Lung (tissue), 12 donors: Measurements from ENCODE around the gene ZNF750. TPM values are rescaled to one million over a fixed set of nuclear protein-coding genes. Genes with fewer than 3 reads are reported as not detected.
A peak's percentile ranks its signal among the peaks of the same experiment; 100 is the strongest.

Source experiments
- ATAC-seq: fragments of 200-7000 bp; cut with Tn5 transposase; one replicate; pipeline ENCODE4 v1.9.1; 2020; ENCODE audit warnings: moderate number of reproducible peaks; ENCODE audit not compliant: insufficient read depth, low FRiP score
- DNase-seq, 3 donors: peaks; one replicate each; pipeline ENCODE4 v3.0.0-alpha.2; 2013 to 2017
- H3K27ac ChIP-seq, 2 donors: one replicate each; pipeline ENCODE4 v1.5.1; 2013; ENCODE audit warnings: mild to moderate bottlenecking in 2 of 2, moderate library complexity in 2 of 2, control low read depth in 1 of 2, inconsistent platforms in 1 of 2, low read depth in 1 of 2, low read length in 1 of 2
- H3K27me3 ChIP-seq, 3 donors: one replicate each; pipeline ENCODE4 v1.5.1; 2013; ENCODE audit warnings: low read length in 2 of 3; ENCODE audit not compliant: control insufficient read depth in 3 of 3, insufficient read depth in 3 of 3
- H3K36me3 ChIP-seq, 4 donors: one replicate each; pipeline ENCODE4 v1.5.1; 2013; ENCODE audit warnings: low read length in 4 of 4, mild to moderate bottlenecking in 1 of 4, moderate library complexity in 1 of 4; ENCODE audit not compliant: control insufficient read depth in 4 of 4, insufficient read depth in 4 of 4
- H3K4me1 ChIP-seq, 5 donors: one replicate each; pipeline ENCODE4 v1.5.1; 2013; ENCODE audit warnings: low read length in 5 of 5, mild to moderate bottlenecking in 2 of 5, moderate library complexity in 1 of 5; ENCODE audit not compliant: control insufficient read depth in 5 of 5, insufficient read depth in 5 of 5
- H3K4me3 ChIP-seq: one replicate; pipeline ENCODE4 v1.5.1; 2013; ENCODE audit warnings: mild to moderate bottlenecking, control low read depth, moderate library complexity
- H3K9ac ChIP-seq, 2 donors: one replicate each; pipeline ENCODE4 v1.5.1; 2013; ENCODE audit warnings: low read length in 2 of 2, control low read depth in 1 of 2; ENCODE audit not compliant: insufficient read depth in 1 of 2
- H3K9me3 ChIP-seq, 4 donors: one replicate each; pipeline ENCODE4 v1.5.1; 2013; ENCODE audit warnings: low read length in 3 of 4, mild to moderate bottlenecking in 1 of 4, moderate library complexity in 1 of 4; ENCODE audit not compliant: control insufficient read depth in 4 of 4, insufficient read depth in 3 of 4
- CTCF ChIP-seq: IDR thresholded peaks from 2 replicates; pipeline ENCODE4 v1.5.1; 2012; ENCODE audit warnings: mild to moderate bottlenecking; ENCODE audit errors: control extremely low read depth, extremely low read depth
- WGBS, 2 donors: extraction: QIAGEN DNeasy Blood & Tissue Kit; methylation state at CpG; one replicate each; pipeline ENCODE4 v1.1.7; 2013; 5-methylcytosine and 5-hydroxymethylcytosine counted together
- polyA plus RNA-seq, 2 donors: library from polyadenylated mRNA; stranded (reverse); fragments of 200-250 nt; gene quantifications; one replicate each; pipeline ENCODE4 v1.2.1, GENCODE V29; 2013
- total RNA-seq, 2 donors: library from RNA; depleted of rRNA in 1 of 2; stranded (reverse); fragments of >200 nt in 1 of 2; gene quantifications; one replicate each; pipeline ENCODE4 v1.2.1, GENCODE V29; 2014 to 2021
- donor health status: control.
- donor health status: control.
- donor health status: Bipolar disorder and iron deficiency.
- donor health status: healthy.
- donor health status: DM: yes; HTN: yes; CAD: no.

ZNF750 gene
- total and polyA plus RNA-seq, 4 donors: 1.3 to 4.4 (median 1.9) TPM

DNA sequence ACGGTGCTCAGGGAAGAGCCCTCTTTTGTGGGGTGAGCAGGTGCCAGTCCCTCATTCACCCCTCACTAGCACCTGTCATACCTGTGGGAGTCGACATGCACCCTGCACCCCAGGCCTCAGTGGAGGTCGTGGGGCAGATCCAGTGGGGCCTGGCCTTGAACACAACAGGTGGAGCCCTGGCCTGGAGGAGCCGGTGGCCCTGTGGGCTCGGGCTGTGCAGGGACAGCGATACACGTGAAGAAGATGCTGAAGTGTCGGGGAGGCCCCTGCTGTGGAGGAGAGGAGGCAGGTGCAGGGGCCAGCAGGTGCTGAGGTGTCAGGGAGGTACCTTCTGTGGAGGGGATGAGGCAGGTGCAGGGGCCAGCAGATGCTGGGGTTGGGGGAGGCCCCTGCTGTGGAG lies 31.8 kb downstream of the ZNF750 start:
- DNase-seq (no peak), ATAC-seq (no peak)
- Histone ChIP-seq H3K9ac (no peak overlapping the region), H3K27ac (no peak overlapping the region), H3K4me1 (no peaks in the 10 kb centered on the region), H3K27me3 (no peaks in the 10 kb centered on the region), H3K36me3 (peaks cover 0 to 34% (median 3%) of the 10 kb centered on the region in 4 donors), H3K9me3 (no peaks in the 10 kb centered on the region), H3K4me3 (no peak overlapping the region)
- 95 to 98% methylated on average over 8 of the region's 8 CpGs for WGBS, 2 donors
- TF ChIP-seq CTCF: no peak

- Histone ChIP-seq H3K9ac (no peak overlapping the region), H3K9me3 (no peaks in the 10 kb centered on the region), H3K4me1 (no peaks in the 10 kb centered on the region), H3K27ac (no peak overlapping the region), H3K36me3 (peaks cover 0 to 34% (median 3%) of the 10 kb centered on the region in 4 donors), H3K4me3 (no peak overlapping the region), H3K27me3 (no peaks in the 10 kb centered on the region)
- ATAC-seq: no peak
- TF ChIP-seq CTCF: no peak
- 92 to 95% methylated on average over 18 to 21 of the region's 21 CpGs for WGBS, 2 donors
- peak in 1 of 3 donors; percentile 24 for DNase-seq
Observed at GRCh38 chr17:82807562-82807961, 32.3 kb downstream of the ZNF750 start.

DNA sequence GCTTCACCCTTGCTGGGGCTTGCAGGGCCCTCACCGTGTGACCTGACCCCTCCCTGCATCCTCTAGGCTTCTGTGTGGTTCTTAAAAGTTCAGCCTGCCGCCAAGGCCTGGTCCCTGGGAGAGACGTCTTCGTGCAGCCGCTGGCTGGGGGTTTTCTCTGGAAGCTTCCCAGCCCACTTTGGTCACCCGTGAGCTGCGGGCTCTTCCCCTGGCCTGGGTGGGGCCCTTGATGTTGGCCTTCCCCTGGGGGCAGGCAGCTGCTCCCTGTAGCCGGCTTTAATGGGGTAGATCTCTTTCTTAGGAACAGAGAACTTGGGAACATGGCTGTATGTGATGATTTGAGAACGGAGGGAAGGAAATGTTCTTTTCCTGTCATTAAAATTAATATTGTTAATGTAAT lies 32.7 kb downstream of the ZNF750 start:
- H3K9me3 ChIP-seq: no peaks in the 10 kb centered on the region
- WGBS, 2 donors: 78 to 84% methylated on average over 9 of the region's 9 CpGs
- no peak overlapping the region for H3K4me3 ChIP-seq
- H3K27me3 ChIP-seq: no peaks in the 10 kb centered on the region
- DNase-seq (no peak), ATAC-seq (no peak)
- no peak overlapping the region for H3K27ac ChIP-seq
- no peak overlapping the region for H3K9ac ChIP-seq
- no peak for TF ChIP-seq CTCF
- no peaks in the 10 kb centered on the region for H3K4me1 ChIP-seq
- H3K36me3 ChIP-seq: peaks cover 0 to 33% (median 3%) of the 10 kb centered on the region in 4 donors

GRCh38 chr17:82806645-82807044 lies 33.2 kb downstream of the ZNF750 start:
- H3K27me3 ChIP-seq: no peaks in the 10 kb centered on the region
- no peaks in the 10 kb centered on the region for H3K9me3 ChIP-seq
- peaks cover 0 to 29% (median 4%) of the 10 kb centered on the region in 4 donors for H3K36me3 ChIP-seq
- WGBS, 2 donors: 94 to 97% methylated on average over 21 of the region's 21 CpGs
- no peak overlapping the region for H3K27ac ChIP-seq
- no peak for TF ChIP-seq CTCF
- no peaks in the 10 kb centered on the region for H3K4me1 ChIP-seq
- ATAC-seq (no peak), DNase-seq (no peak)
- no peak overlapping the region for H3K4me3 ChIP-seq
- no peak overlapping the region for H3K9ac ChIP-seq
